Measurements from ENCODE around the gene ARL4D.
A peak's percentile ranks its signal among the peaks of the same experiment; 100 is the strongest.
"Not testable (repeated sequence)": the region's sequence is repeated elsewhere in the genome, so short reads cannot be mapped to it uniquely, and the experiment has no call there.

Gene ARL4D, protein sequence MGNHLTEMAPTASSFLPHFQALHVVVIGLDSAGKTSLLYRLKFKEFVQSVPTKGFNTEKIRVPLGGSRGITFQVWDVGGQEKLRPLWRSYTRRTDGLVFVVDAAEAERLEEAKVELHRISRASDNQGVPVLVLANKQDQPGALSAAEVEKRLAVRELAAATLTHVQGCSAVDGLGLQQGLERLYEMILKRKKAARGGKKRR

DNA sequence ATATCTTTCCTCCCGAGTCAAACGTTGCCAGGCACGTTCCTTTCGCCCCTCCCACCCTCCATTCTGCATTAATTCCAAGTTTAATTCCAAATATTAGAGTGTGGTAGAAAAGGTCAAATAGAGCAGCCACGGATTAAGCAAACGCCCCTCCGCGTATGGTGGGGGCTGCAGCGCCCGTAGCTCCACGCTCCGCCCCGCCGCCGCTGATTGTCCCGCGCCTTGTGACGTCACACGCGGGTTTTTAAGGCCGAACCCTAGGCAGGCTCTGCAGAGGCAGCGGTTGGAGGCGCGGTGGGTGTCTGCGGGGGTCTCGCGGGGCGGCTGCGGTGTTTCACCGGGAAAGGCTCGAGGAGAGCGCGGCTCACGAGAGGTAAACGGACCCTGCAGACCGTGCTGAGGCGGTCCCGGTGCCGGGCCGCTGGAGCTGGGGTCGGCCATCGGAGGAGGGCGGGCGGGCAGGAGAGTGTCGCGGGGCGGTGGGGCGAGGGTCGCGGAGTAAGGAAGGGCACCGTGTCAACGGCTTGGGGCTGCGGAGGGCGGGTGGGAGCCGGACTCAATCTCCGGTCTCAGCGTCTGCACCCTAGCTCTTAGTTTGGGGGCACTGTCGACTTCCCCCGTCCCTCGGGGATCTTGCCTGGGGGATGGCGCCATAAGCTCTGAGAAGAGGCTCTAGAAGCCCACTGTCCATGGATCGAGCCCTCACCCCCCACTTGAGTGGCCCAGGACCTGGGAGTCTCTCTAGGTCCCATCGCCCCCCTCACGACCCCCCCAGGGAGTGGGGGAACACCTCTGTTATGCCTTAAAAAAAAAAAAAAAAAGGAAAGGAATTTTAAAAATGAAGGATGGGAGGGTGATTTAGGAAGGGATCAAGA, at the start of gene ARL4D:
TSS of gene ARL4D (plus strand) at position 270 of the 872 bp plus-strand sequence. CDS start 740 bp downstream, outside the sequence.
- peak; percentile 60 for DNase-seq

DNA sequence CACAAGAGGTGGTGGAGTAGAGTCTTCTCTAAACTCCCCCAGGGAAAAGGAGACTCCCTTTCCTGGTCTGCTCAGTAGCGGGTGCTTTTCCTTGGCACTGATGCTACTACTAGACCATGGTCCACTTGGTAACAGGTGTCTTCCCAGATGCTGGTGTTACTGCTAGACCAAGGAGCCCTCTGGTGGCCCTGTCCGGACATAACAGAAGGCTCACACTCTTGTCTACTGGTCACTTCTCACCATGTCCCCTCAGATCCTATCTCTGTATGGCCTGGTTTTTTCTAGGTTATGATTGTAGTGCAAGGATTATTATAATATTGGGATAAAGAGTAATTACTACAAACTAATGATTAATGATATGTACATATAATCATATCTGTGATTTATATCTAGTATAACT, 49.7 kb upstream of the ARL4D start:
- DNase-seq = no peak

DNA sequence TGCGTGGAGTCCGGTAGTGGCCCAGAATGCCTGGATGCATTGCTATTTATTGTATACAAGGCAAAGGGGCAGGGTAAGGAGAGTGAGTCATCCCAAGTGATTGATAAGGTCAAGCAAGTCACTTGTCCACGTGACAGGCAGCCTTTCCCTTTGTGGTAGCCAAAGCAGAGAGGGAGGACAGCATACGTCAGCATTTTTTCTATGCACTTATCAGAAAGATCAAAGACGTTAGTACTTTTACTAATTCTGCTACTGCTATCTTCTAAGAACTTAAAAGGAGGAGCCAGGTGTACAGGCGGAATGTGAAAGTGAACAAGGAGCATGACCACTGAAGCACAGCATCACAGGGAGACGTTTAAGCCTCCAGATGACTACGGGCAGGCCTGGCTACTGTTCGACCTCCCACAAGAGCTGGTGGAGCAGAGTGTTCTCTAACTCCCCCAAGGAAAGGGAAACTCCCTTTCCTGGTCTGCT, 47.9 kb upstream of the ARL4D start:
- DNase-seq = no peak

DNA sequence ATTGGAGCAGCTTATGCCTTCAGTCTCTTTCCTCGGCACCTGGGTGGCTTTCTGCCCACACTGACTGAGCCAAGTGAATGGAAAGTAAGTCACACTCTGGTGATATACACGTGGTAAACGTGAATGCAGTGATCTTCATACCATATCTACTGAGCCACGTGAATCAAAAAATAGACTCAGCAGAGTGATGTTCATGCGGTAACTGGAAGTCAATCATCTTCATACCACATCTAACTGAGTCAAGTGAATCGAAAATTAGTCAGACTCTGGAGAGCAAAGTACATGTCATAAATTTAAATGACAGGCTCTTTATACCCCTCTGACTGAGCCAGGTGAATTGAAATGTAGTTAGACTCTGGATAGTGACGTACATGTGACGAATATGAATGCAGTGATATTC, 47.1 kb upstream of the ARL4D start:
- DNase-seq = no peak

DNA sequence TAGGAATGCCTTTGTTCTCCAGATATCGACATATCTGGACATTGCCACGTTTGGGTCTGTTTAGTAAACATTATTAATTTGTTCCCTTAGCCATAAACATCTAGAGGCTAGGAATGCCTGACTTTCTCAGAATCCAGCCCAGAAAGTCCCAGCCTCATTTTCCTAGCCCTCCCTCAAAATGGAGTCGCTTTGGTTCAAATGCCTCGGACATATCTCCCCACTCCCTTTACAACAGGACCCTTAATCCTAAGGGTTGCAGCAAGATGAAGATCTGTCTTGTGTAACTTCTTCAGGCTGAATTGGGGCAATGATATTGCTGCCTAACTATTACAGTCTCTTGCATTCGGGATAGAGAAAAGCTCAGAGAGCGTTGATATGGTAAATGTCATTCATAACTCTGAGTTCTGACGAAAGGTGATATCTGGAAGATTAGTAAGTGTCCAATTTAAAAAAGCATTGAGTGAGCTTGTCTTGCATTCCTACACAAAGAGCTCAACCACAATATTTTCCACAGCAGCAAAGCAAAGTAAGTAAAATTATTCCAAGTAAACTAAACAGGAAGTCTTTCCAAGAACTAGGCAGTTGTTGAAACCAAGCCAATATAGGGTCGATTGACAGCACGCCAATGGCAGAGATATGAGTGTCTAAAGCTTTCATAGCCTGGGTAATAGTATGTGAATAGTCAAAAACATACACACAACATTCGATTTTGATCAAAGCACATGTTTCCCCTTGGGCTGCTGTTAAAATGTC, 46.0 kb upstream of the ARL4D start:
- DNase-seq = no peak

DNA sequence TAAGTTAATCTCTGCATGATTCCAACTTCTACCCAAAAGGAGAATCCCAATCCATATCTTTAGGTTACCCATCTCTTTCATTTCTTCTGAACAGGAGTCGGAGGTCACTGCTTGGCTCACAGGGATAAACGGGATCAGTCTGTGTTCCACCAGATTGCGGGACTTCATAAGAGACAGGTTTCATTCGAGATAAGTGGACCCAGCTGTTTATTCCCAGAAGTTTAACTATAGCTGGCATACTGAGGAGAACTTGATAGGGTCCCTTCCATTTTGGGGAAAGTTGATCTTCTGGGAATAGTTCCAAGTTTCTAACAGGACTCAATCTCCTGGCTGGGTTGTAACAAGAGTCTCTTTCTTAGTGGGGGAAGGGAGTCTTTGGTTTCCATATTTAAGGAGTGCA, 45.4 kb upstream of the ARL4D start:
- DNase-seq = no peak

DNA sequence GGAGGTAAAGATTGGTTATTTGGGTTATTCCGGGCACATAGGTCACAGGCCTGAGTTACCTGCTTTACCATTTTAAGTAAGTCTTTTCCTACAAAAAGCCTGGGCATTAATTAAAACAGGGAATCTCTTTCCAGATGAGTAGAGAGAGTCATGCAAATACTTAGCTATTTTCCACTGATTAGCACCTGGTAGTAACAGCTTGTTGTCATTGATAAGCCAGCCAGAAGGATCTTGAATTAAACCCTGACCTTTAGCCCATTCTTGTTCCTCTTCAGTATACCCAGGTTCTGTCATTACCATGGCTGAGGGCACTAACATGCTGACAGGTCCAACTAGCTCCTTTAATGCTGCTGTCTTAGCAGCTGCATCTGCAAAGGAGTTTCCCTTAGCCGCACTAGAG, 44.4 kb upstream of the ARL4D start:
- no peak for DNase-seq

DNA sequence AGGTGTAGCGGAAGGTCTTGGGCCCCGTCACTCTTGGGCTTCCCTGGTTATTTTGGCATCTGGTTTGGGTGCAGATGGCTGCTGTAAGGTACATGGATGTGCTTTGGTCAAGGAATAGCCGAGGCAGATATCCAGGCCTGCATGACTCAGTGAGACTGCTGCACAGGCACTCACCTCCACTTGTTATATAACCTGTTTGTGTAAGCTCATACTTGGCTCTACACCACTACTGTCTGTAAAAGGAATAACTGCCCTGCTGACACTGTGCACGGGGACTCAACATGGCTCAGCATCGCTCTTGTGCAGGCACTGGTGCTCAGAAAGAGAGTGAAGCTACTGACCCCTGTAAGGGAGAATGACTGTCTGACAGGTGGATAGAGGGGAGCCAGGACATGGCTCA, 42.3 kb upstream of the ARL4D start:
- DNase-seq = no peak

DNA sequence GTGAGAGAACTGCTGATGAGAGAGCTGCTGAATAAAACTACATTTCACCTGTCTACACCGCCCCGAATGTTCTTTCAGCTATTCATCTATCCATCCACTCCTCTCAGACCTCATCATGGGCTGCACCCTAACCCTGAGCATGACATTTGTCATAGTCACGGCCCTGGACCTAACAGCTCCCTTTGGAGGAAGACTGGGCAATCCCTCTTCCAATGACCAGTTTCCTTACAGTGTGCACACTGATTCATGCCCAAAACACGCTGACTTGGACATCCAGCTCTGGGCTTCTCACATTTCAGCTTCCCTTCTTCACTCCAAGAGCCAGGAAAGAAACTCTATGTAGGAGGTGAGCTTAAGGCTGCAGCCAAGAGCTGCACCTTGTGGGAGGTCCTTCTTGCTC, 41.8 kb upstream of the ARL4D start:
- DNase-seq = no peak

DNA sequence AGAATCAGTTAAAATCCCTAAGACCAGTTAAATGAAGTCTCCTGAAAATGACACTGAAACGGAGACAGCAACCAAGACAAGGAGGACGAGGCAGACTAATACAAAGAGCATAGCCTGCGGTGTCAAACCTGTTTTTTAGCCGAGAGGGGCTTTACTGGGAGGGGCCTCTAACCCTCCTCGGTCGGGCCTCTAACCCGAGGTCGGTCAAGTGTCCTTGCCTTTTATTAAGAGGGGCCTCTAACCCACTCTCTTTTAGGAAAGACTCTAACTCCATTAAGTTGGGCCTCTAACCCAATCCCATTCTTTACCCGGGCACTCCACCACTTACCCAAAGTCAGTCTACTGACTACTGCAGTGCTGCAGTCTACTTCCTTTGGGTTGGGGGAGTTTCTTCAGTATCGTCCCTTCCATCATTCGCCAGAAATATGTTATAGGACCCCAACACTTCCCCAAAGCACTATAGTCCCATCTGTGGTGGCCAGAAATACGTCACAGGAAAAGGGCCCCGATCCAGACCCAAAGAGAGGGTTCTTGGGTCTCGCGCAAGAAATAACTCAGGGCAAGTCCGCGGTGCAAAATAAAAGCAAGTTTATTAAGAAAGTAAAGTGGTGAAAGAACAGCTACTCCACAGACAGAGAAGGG, 39.2 kb upstream of the ARL4D start:
- no peak for DNase-seq

DNA sequence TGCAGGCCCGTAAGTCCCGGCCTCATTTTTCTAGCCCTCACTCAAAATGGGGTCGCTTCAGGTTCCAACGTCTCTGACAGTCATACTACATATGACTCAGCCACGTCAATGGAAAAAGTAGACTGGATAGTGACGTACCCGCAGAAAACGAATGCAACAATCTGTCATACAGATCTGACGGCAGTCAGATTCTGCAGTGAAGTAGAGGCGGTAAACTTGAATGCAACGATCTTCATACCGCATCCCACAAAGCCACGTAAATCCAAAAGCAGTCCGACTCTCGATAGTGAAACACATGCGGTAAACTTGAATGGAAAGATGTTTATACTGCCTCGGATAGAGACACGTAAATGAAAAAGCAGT, 38.4 kb upstream of the ARL4D start:
- DNase-seq = peak; percentile 12

DNA sequence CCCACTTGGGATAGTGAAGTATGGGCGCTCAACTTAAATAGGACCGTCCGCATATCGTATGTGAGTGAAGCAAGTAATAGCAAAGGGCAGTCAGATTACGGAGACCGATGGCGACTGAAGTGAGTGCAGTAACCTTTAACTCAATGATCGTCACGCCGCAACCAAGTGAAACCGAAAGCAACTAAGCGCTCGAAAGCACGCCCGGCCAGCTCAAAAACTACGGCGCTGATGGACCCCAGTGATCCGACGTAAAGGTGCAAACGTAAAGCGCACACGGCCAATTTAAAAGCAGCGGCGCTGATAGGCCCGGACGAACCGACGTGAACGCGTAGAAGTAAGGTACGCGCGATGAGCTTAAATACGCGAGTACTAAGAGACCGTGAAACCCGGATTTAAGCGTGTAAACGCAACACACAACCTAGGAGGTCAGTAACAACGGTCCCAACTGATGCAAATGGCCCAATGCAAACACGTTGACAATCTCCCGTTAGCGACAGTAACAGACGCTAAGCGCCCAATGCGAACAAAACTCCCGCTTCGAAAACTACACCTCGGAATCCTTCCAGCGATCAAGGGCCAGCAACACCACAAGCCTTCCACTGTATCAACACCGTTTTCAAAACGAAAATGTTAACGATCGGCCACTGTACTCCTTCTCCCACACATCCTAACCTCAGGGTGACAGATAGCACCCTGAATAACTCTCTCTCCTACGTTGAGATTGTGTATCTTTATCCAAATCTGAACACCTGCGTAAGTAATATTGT, 37.9 kb upstream of the ARL4D start:
- peak; percentile 99 for DNase-seq

DNA sequence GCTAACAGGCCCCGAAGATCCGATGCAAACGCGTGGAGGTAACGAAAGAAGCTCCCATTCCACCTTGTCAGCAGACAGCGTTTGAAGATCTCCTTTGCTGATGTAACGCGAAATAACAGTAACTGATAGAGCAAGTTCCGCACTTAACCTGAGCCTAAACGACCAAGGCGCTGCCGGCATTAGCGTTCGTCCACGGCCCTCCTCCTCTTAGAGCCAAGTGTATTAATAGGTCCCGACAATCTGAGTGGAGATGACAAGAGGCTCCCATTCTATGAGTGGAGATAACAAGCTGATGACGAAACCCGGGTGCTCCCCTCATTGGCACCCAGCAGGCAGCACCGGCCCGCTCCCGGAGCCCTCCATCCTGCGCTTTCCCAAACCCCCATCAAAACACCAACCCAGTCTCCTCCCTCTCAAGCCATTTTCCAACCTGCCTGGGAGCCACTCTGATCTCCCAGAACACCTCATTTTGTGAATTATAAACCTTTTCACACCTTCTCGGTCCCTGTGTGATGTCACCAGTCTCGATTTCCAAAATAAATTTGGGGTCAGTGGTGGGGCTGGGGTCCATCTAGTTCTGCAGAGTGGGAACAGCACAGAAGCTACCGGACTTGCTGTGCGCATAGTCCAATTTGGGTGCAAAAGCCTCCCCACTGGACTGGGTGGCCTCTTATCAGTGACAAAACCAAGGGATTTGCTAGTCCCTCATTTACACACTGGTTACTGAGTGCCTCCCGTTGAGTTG, 35.4 kb upstream of the ARL4D start:
- no peak for DNase-seq

DNA sequence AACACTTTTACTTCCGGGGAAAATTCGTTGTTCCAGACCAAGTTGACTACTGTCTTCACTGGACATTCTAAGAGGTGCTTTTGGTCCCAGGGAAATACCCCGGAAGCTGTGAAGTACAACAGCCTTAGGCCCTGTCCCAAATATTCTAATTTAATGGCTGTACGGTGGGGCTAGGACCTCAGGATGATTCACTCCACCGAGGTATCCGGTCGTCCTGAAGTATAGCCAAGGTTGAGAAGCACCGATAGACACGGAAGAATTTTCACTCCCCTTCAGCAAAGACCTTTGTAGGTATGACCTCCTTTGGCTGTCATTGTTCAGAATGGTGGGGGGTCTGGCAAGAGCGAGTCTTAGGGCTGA, 34.9 kb upstream of the ARL4D start:
- no peak for DNase-seq

DNA sequence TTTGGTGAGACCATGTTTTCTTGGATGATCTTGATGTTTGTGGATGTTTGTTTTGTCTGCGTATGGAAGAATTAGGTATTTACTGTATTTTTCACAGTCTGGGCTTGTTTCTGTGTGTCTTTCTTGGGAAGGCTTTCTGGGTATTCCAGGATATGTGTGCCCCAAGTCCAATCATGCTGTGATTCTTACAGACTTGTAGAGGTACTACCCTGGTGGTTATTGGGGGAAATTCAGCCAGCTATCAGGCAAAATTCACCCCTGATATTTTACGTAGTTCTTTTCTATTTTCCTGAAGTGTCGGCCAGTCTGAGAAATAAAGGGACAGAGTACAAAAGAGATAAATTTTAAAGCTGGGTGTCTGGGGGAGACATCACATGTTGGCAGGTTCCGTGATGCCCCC, 33.4 kb upstream of the ARL4D start:
- DNase-seq = no peak

DNA sequence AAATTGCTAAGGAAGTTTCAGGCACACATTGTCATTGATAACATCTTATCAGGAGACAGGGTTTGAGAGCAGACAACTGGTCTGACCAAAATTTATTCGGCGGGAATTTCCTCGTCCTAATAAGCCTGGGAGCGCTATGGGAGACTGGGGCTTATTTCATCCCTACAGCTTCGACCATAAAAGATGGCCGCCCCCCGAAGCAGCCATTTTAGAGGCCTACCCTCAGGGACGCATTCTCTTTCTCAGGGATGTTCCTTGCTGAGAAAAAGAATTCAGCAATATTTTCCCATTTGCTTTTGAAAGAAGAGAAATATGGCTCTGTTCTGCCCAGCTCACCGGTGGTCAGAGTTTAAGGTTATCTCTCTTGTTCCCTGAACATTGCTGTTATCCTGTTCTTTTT, 32.9 kb upstream of the ARL4D start:
- DNase-seq = not testable (repeated sequence)

DNA sequence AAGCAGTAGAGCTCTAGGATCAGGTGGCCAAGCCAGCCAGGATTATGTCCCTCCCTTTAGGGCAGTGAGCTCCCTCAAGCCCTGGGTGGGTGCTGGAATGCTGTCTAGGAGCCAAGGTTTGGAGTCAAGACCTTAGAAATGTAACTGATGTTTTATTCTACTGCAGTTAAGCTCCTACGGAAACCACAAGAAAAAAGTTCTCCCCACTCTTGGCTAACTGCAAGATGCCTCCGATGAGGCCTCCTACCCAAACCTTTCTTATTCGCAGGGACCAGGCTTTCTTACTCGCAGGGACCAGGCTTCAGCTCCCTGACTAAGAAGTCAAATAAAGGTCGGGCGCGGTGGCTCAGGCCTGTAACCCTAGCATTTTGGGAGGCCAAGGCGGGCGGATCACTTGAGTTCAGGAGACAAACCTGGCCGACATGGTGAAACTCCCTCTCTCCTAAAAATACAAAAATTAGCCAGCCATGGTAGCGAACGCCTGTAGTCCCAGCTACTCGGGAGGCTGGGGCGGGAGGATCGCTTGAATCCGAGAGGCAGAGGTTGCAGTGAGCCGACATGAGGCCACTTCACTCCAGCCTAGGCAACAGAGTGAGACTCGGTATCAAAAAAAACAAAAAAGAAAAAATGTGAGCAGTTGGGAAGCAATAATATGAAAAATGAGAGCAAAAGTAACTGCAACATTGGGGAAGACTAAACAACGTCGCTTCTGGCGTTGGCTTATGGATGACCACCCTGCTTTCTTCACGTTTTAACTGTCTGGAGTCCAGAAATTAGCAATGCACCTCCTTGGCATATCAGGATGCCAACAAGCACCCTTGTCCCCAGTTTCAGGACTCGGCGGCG, 31.7 kb upstream of the ARL4D start:
- DNase-seq = no peak

DNA sequence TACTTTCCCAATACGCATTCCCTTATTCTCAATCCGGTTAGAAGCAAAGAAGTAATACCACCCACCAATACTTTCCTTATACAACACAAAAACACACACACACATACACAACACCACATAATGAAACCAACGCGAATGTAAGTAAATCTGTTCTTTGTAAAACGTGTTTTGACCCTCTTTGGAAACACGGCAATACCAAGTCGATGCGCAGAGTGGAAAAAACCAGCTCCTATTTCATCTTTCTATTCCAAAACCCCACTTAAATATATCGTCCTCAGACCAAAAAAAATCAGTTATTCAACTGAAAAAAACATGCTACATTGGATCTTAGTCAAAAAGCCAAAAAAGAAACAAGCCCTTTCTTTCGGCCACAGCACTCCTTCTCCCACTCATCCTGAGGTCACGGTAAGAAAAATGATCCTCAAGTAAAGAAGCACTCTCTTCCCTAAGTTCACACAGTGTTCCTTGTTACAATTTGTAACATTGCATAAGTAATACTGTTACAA, 31.0 kb upstream of the ARL4D start:
- peak; percentile 95 for DNase-seq

DNA sequence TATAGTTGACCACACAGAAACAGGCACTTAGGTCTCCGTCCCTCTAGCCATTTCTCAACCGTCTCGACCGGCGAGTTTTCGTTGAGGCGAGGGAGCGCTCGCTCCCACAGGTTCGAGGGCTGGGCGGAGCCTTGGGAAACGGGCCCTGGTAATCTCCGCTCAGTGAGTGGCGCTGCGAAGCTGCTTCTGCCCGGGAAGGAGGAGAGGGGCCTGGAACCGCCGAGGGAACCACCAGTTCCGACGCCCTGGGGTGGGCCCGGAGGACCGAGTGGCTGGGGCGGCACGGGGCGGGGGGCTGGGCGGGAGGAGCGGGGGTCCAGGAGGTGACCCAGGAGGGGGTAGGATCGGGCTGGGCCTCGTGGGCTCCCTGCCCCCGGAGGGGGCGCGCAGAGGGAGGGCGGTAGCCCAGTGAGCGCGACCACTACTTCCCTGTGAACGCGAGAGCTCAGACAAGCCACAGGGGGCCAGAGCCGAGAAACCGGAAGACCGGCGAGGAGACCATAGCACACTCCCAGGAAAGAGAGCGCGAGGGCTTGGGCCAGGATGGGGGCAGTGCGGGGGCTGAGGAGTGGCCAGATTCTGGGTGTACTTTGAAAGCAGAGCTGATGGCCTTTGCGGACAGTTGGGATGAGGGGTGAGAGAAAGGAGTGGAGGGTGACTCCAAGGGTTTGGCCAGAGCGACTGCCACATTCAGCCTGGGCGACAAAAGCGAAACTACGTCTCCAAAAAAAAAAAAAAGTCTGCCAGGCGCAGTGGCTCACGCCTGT, 29.9 kb upstream of the ARL4D start:
- peak; percentile 63 for DNase-seq

DNA sequence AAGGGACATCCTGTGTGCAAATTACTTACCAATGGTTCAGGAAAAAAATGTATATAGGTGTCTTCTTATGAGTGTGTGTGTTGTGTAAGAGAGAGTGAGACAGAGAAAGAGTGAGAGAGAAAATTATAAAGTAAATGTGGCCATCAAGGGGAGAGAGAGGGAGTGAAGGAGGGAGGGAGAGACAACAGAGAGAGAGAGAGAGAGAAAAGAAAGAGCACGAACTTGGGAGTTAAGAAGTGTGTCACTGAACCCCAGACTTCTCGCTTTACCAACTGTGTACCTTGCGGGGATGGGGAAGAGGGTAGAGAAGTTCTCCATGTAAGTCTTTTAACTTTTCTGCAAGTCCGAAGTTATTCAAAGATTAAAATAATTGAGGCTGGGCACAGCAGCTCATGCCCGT, 28.8 kb upstream of the ARL4D start:
- no peak for DNase-seq

Measured in NCI-H1417 treated with DMSO at 0.1 percent for 48 hours (cell line).